GM20431 (cell line): ENCODE results near the gene EMC10.

Experiments
- in situ Hi-C: fragments of 300-500 bp; cut with MseI, MboI; formaldehyde crosslinking; loops from one replicate; pipeline ENCODE4 v1.15.0; 2020; ENCODE audit warnings: low sequenced_read_pairs; ENCODE audit not compliant: unreplicated experiment

EMC10 gene

DNA sequence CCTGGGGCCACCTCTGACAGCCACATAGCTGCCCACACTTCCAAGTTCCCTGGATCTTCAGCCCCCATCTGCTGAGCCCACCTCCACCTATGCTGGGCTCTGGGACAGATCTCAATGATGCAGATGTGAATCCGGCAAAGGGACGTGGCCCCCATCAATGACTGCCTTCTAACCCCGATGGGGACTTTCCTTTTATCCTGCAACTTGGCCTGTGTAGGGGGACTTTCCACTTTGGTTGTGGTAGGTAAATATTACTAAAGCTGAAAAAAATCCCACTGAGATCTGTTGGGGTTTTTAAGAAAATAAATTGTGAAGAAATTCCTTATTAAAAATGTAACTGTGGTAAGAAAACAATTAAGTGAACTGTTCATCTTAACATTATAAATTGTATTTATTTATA lies 58.2 kb downstream of the EMC10 start:
- in situ Hi-C loops, result loop anchor here (25.0 kb wide), 1 partner anchor 253 kb away; the partner anchor contains the start of gene ACP4

- in situ Hi-C loops, result loop anchor here (25.0 kb wide), 1 partner anchor 252 kb away; the partner anchor contains the start of gene ACP4
These were observed 59.4 kb downstream of the EMC10 start for GRCh38 chr19:50535672-50536187.

- in situ Hi-C loops, result loop anchor here (25.0 kb wide), 1 partner anchor 251 kb away; the partner anchor contains the start of gene ACP4
These were observed 60.5 kb downstream of the EMC10 start for GRCh38 chr19:50536662-50537305.

- in situ Hi-C loops, result loop anchor here (25.0 kb wide), 1 partner anchor 250 kb away; the partner anchor contains the start of gene ACP4
These were observed 61.0 kb downstream of the EMC10 start for GRCh38 chr19:50537306-50537685.

- in situ Hi-C loops, result loop anchor here (25.0 kb wide), 1 partner anchor 250 kb away; the partner anchor contains the start of gene ACP4
These were observed 61.5 kb downstream of the EMC10 start for GRCh38 chr19:50537769-50538230.
